Common myeloid progenitor, CD34-positive (primary cell): Measurements from ENCODE around the gene AGO1.

Experiments used
- CTCF ChIA-PET: fragments of 350-600 bp; sonication (Branson Sonifier 250); formaldehyde crosslinking; loops from one replicate; lab custom pipeline; 2021; ENCODE audit warnings: antibody characterized with exemption; lab: Charles Lee
- POLR2A ChIA-PET: fragments of 350-600 bp; sonication (Branson Sonifier 250); formaldehyde crosslinking; loops from one replicate; lab custom pipeline; 2021; ENCODE audit warnings: antibody characterized with exemption; lab: Charles Lee
- DNase-seq, 3 donors: peaks; one replicate each; pipeline versions ENCODE4 v3.0.0 to v3.0.0-alpha.2; 2013
- H3K27ac ChIP-seq, 2 experiments: 1 replicate in 1 of 2; 2 replicates in 1 of 2; pipeline ENCODE4 v1.7.0; 2013; ENCODE audit warnings: inconsistent platforms in 2 of 2, low read length in 2 of 2, mild to moderate bottlenecking in 2 of 2, low read depth in 1 of 2, moderate library complexity in 1 of 2; ENCODE audit not compliant: severe bottlenecking in 2 of 2, insufficient read depth in 1 of 2, poor library complexity in 1 of 2
- H3K27me3 ChIP-seq, 5 experiments: replicated peaks in 2 of 5; 1 replicate in 3 of 5; 2 replicates in 2 of 5; pipeline versions ENCODE4 v1.6.1 to v1.7.0; 2013; ENCODE audit warnings: low read length in 4 of 5, mild to moderate bottlenecking in 2 of 5, moderate library complexity in 2 of 5, inconsistent platforms in 1 of 5; ENCODE audit not compliant: insufficient read depth in 5 of 5, control insufficient read depth in 4 of 5
- H3K36me3 ChIP-seq, 4 experiments: 1 replicate in 2 of 4; 2 replicates in 2 of 4; pipeline versions ENCODE4 v1.6.1 to v1.7.0; 2013; ENCODE audit warnings: low read length in 3 of 4, control low read depth in 1 of 4, mild to moderate bottlenecking in 1 of 4; ENCODE audit not compliant: control insufficient read depth in 4 of 4, insufficient read depth in 4 of 4
- H3K4me1 ChIP-seq, 4 experiments: 1 replicate in 3 of 4; 2 replicates in 1 of 4; pipeline versions ENCODE4 v1.6.1 to v1.7.1; 2013; ENCODE audit warnings: low read length in 3 of 4, mild to moderate bottlenecking in 3 of 4, control low read depth in 1 of 4, inconsistent platforms in 1 of 4, moderate library complexity in 1 of 4; ENCODE audit not compliant: control insufficient read depth in 4 of 4, insufficient read depth in 4 of 4; ENCODE audit errors: control extremely low read depth in 1 of 4
- H3K4me3 ChIP-seq, 7 experiments: 1 replicate in 4 of 7; 2 replicates in 3 of 7; pipeline versions ENCODE4 v1.5.1 to v1.7.0; 2013; ENCODE audit warnings: mild to moderate bottlenecking in 7 of 7, low read length in 6 of 7, moderate library complexity in 6 of 7, inconsistent platforms in 2 of 7, low read depth in 2 of 7, control low read depth in 1 of 7; ENCODE audit not compliant: insufficient read depth in 4 of 7, control insufficient read depth in 1 of 7; ENCODE audit errors: extremely low read depth in 1 of 7
- H3K9me3 ChIP-seq, 5 experiments: 1 replicate in 4 of 5; 2 replicates in 1 of 5; pipeline versions ENCODE4 v1.6.1 to v1.7.1; 2013; ENCODE audit warnings: low read length in 4 of 5, mild to moderate bottlenecking in 2 of 5, inconsistent platforms in 1 of 5, low read depth in 1 of 5, moderate library complexity in 1 of 5; ENCODE audit not compliant: control insufficient read depth in 4 of 5, insufficient read depth in 2 of 5; ENCODE audit errors: control extremely low read depth in 1 of 5
- WGBS: methylation state at CpG from one replicate; pipeline ENCODE4 v1.1.5; 2013; ENCODE audit not compliant: insufficient coverage; 5-methylcytosine and 5-hydroxymethylcytosine counted together

The AGO1 gene

GRCh38 chr1:35852241-35852640 is 30.8 kb upstream of the AGO1 start:
- H3K27ac ChIP-seq: no peak overlapping the region
- WGBS: 0% methylated on average over 1 of the region's 2 CpGs
- ChIA-PET CTCF (no interaction called here), POLR2A (no interaction called here)
- peaks cover 0 to 10% (median 5%) of the 10 kb centered on the region in 4 experiments for H3K4me1 ChIP-seq
- no peak overlapping the region for H3K4me3 ChIP-seq
- no peaks in the 10 kb centered on the region for H3K27me3 ChIP-seq
- no peak for DNase-seq
- H3K9me3 ChIP-seq: no peaks in the 10 kb centered on the region
- H3K36me3 ChIP-seq: peaks cover 16 to 66% (median 43%) of the 10 kb centered on the region in 4 experiments

DNA sequence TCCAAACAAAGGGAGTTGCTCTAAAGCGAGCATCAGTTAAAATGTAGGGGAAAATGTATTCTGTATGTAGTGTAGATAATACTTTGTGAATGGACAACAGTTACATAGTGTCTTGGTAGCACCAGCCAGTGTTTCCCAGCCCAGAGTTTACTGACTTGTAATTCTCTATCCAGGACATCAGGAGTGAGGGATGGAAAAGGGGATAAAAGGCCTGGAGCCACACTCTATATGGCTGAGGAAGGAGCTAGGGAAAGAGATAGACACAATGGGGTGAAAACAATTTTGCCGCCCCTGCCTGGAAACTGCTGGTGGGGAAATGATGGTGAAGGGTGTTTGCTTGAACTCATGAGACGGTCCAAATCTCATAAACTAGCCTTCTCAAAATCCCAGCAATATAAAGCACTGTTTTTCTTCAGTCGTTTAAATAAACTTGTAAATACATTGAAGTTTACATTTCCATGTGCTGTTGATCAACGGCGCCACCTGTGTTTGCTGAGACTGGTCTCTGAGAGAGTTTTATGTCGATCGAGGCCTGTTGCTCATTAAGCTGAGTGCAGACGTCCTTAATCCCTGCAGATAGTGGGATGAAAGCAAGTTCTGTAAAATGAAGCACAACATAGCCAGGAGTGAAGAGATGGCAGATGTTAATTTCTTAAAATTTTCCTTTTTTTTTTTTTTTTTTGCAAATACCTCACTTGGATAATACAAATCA is 27.9 kb upstream of the AGO1 start:
- DNase-seq: no peak
- H3K9me3 ChIP-seq: no peaks in the 10 kb centered on the region
- peaks cover 16 to 58% (median 39%) of the 10 kb centered on the region in 4 experiments for H3K36me3 ChIP-seq
- ChIA-PET POLR2A (no interaction called here), CTCF (interaction anchor here (0.6 to 1.7 kb wide), 2 partner anchors 27 to 49 kb away, joined by 3 read pairs; no protein-coding TSS in a partner anchor)
- H3K27me3 ChIP-seq: no peaks in the 10 kb centered on the region
- H3K4me1 ChIP-seq: no peaks in the 10 kb centered on the region
- 93% methylated on average over 6 of the region's 9 CpGs for WGBS
- no peak overlapping the region for H3K4me3 ChIP-seq
- no peak overlapping the region for H3K27ac ChIP-seq

GRCh38 chr1:35856964-35857363 is 26.0 kb upstream of the AGO1 start:
- POLR2A ChIA-PET: no interaction called here
- H3K36me3 ChIP-seq: peaks cover 10 to 40% (median 26%) of the 10 kb centered on the region in 4 experiments
- no peaks in the 10 kb centered on the region for H3K9me3 ChIP-seq
- H3K27me3 ChIP-seq: no peaks in the 10 kb centered on the region
- no peak overlapping the region for H3K4me3 ChIP-seq
- CTCF ChIA-PET: interaction anchor here (1.3 kb wide), 1 partner anchor 25 kb away, joined by 9 read pairs; the partner anchor contains the start of gene AGO1
- no CpG with 5 or more reads among the region's 1 CpG for WGBS
- no peak for DNase-seq
- no peak overlapping the region for H3K27ac ChIP-seq
- H3K4me1 ChIP-seq: peaks cover 0 to 8% (median 3%) of the 10 kb centered on the region in 4 experiments

- no peaks in the 10 kb centered on the region for H3K9me3 ChIP-seq
Observed at GRCh38 chr1:35857830-35858229, 25.2 kb upstream of the AGO1 start.

DNA sequence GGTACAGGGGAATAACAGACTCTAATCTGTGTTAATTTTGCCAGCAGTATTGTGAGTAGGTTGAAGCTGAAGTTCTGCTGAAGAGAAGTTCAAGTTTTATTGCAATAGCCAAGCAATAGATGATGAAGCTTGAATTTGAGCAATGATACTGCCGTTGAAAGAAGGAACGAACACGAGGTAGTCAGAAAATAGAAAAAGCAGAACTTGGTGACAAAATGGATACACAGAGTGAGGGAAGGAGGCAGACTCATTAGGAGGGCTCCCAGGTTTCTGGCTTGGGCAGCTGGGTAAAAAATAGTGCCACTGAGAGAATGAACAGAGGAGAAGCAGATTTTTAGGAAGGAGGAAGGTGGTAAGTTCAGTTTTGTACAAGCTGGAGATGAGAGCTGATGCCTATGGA is 22.3 kb upstream of the AGO1 start:
- ChIA-PET POLR2A (no interaction called here), CTCF (interaction anchor here (1.6 to 2.4 kb wide), 2 partner anchors 22 to 55 kb away, joined by 4 to 11 read pairs; partner anchors contain the start of gene AGO1)
- Histone ChIP-seq H3K27me3 (no peaks in the 10 kb centered on the region), H3K4me1 (peaks cover 0 to 23% (median 6%) of the 10 kb centered on the region in 4 experiments), H3K4me3 (no peak overlapping the region), H3K9me3 (no peaks in the 10 kb centered on the region), H3K27ac (no peak overlapping the region), H3K36me3 (peaks cover 4 to 8% (median 5%) of the 10 kb centered on the region in 4 experiments)
- WGBS: 2% methylated on average over 3 of the region's 3 CpGs
- peak in 2 of 3 donors; percentile 45 to 60 for DNase-seq

More at GRCh38 chr1:35857830-35858229, 25.2 kb upstream of the AGO1 start:
- H3K4me3 ChIP-seq: no peak overlapping the region
- H3K4me1 ChIP-seq: peaks cover 0 to 8% (median 3%) of the 10 kb centered on the region in 4 experiments
- H3K27me3 ChIP-seq: no peaks in the 10 kb centered on the region
- H3K36me3 ChIP-seq: peaks cover 8 to 32% (median 21%) of the 10 kb centered on the region in 4 experiments
- POLR2A ChIA-PET: interaction anchor here (0.6 kb wide), 1 partner anchor 73 kb away, joined by 3 read pairs; the partner anchor contains the start of gene AGO3
- H3K27ac ChIP-seq: no peak overlapping the region
- peak; percentile 35 to 45 (median 39) for DNase-seq
- CTCF ChIA-PET: interaction anchor here (0.6 to 1.3 kb wide), 5 partner anchors 25 to 276 kb away, joined by 3 read pairs; no protein-coding TSS in a partner anchor

- CTCF ChIA-PET: interaction anchor here (1.0 to 2.4 kb wide), 3 partner anchors 19 to 66 kb away, joined by 3 to 11 read pairs (median 4); partner anchors contain the start of gene AGO1
- H3K36me3 ChIP-seq: no peaks in the 10 kb centered on the region
Observed at GRCh38 chr1:35863136-35863535, 19.9 kb upstream of the AGO1 start.

More at GRCh38 chr1:35863136-35863535, 19.9 kb upstream of the AGO1 start:
- H3K9me3 ChIP-seq: no peaks in the 10 kb centered on the region
- no peaks in the 10 kb centered on the region for H3K27me3 ChIP-seq
- no peak overlapping the region for H3K27ac ChIP-seq
- H3K4me1 ChIP-seq: peaks cover 3 to 28% (median 8%) of the 10 kb centered on the region in 4 experiments
- DNase-seq: no peak
- no CpG with 5 or more reads among the region's 1 CpG for WGBS
- H3K4me3 ChIP-seq: no peak overlapping the region
- POLR2A ChIA-PET: interaction anchor here (0.6 kb wide), 1 partner anchor 16 kb away, joined by 3 read pairs; no protein-coding TSS in a partner anchor
